D721Med (cell line): ENCODE measurements around the gene PAPPA.

Experiments
- DNase-seq: peaks from one replicate; pipeline ENCODE4 v3.0.0; 2011; ENCODE audit warnings: low spot score; ENCODE audit not compliant: insufficient read length
- FAIRE-seq: peaks from 2 replicates; lab custom pipeline; 2011; peaks lifted over from hg19 to GRCh38; lab: Jason Lieb, UNC
- CTCF ChIP-seq: IDR thresholded peaks from 2 replicates; pipeline ENCODE4 v1.5.1; 2012; ENCODE audit warnings: mild to moderate bottlenecking, control low read depth; ENCODE audit not compliant: insufficient read depth; ENCODE audit errors: missing control alignments

The PAPPA gene

DNA sequence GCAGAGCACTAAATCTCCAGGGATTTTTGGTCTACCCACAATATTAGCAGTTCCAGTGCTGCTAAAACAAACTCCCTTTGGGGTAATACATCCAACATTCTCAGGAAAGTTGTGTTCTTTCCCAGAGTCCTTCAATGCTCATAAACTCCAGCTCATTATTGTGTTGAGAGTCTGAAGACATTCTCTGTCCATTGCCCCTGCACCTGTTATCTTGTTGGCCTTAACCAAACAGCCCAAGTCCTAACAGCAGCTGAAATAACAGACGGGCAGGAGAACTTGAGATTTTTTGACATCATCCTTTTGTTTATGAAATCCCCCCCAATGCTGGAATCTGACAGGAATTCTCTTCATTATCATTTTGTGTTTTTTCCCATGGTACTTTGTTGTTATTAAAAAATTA is 110.8 kb downstream of the PAPPA start:
- no peak for TF ChIP-seq CTCF
- no peak for DNase-seq
- no peak for FAIRE-seq

GRCh38 chr9:116267021-116267420 is 113.4 kb downstream of the PAPPA start:
- DNase-seq (no peak), FAIRE-seq (no peak)
- no peak for TF ChIP-seq CTCF

GRCh38 chr9:116269250-116269649 is 115.7 kb downstream of the PAPPA start:
- no peak for DNase-seq
- TF ChIP-seq CTCF = no peak
- no peak for FAIRE-seq

GRCh38 chr9:116270546-116270945 is 117.0 kb downstream of the PAPPA start:
- no peak for FAIRE-seq

DNA sequence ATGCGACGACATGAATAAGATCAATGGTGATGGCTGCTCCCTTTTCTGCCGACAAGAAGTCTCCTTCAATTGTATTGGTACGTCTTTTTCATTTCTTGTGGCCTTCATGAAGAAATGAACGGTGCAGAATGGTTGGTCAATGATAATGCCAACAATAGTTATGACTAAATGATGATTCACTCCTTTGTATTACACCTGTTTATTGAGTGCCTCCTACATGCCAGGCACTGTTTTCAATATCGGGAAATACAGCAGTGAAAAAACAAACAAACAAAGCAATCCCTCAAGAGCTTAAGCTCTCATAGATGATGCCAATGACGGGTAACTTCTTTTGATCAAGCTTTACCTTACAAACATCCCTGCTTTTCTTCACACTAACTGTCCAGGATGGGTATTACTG is 117.7 kb downstream of the PAPPA start:
- FAIRE-seq = no peak
- no peak for TF ChIP-seq CTCF
- DNase-seq = no peak

More at GRCh38 chr9:116270546-116270945, 117.0 kb downstream of the PAPPA start:
- no peak for DNase-seq
- TF ChIP-seq CTCF = no peak

- DNase-seq (no peak), FAIRE-seq (no peak)
- TF ChIP-seq CTCF = no peak
These were observed 118.4 kb downstream of the PAPPA start for GRCh38 chr9:116271991-116272390.

DNA sequence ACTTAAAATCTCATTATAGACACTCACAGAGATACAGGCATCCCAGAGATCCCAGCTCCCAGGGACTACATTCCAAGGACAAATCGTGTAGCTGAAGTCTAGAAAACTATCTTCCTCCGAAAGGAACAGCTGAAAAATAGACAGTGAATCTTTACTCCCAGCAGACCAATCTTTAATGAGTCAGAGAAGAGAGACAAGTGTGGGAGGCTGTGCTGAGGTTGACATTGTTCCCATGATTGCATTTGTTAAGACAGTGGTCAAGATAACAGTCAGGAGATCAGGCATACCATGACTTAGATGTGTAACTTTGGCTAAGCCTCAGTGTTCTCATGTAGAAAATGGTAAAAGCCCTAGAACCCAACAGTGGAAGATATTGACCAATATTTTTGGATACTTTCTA is 120.7 kb downstream of the PAPPA start:
- DNase-seq (no peak), FAIRE-seq (no peak)
- no peak for TF ChIP-seq CTCF
